SK-N-SH treated with all-trans-retinoic acid at 6 μM for 48 hours (cell line): Measurements from ENCODE around the gene FBXO3.

Experiments
- ATAC-seq: fragments of 200-7000 bp; cut with Tn5 transposase; 3 replicates; pipeline ENCODE4 v1.9.1; 2020; ENCODE audit warnings: mild to moderate bottlenecking, moderate library complexity
- ARNTL ChIP-seq: fragments of 450-650 bp; formaldehyde crosslinking; IDR thresholded peaks from 2 replicates; pipeline ENCODE4 v1.5.0; 2020; ENCODE audit warnings: low read depth, mild to moderate bottlenecking, moderate library complexity, borderline replicate concordance
- BACH2 ChIP-seq: fragments of 250-450 bp; sonication (Bioruptor Pico); IDR thresholded peaks from 2 replicates; pipeline ENCODE4 v1.9.0; 2021; ENCODE audit warnings: mild to moderate bottlenecking, borderline replicate concordance
- CSDC2 ChIP-seq: fragments of 250-450 bp; sonication (Bioruptor Pico); IDR thresholded peaks from 2 replicates; pipeline ENCODE4 v1.5.0; 2020; ENCODE audit warnings: mild to moderate bottlenecking, moderate library complexity
- ISL1 ChIP-seq: fragments of 250-450 bp; sonication (Bioruptor Pico); IDR thresholded peaks from 2 replicates; pipeline ENCODE4 v2.1.2; 2022; ENCODE audit warnings: mild to moderate bottlenecking, moderate library complexity
- OSR1 ChIP-seq: fragments of 250-450 bp; sonication (Bioruptor Pico); IDR thresholded peaks from 2 replicates; pipeline ENCODE4 v1.8.0; 2022; ENCODE audit warnings: moderate library complexity, mild to moderate bottlenecking, inconsistent platforms
- PPARA ChIP-seq: fragments of 250-450 bp; sonication (Bioruptor Pico); IDR thresholded peaks from 2 replicates; pipeline ENCODE4 v1.5.0; 2020; ENCODE audit warnings: mild to moderate bottlenecking, borderline replicate concordance
- RARB ChIP-seq: fragments of 250-450 bp; sonication (Bioruptor Pico); IDR thresholded peaks from 2 replicates; pipeline ENCODE4 v1.8.0; 2021; ENCODE audit warnings: mild to moderate bottlenecking, moderate library complexity
- TCF4 ChIP-seq: fragments of 250-450 bp; sonication (Bioruptor Pico); IDR thresholded peaks from 2 replicates; pipeline ENCODE4 v1.8.0; 2021; ENCODE audit warnings: mild to moderate bottlenecking, moderate library complexity, borderline replicate concordance
- ZC3H10 ChIP-seq: fragments of 250-450 bp; sonication (Bioruptor Pico); IDR thresholded peaks from 2 replicates; pipeline ENCODE4 v1.5.1; 2021; ENCODE audit warnings: mild to moderate bottlenecking, moderate library complexity
- ZFP3 ChIP-seq: fragments of 250-450 bp; sonication (Bioruptor Pico); IDR thresholded peaks from 2 replicates; pipeline ENCODE4 v1.5.0; 2020; ENCODE audit warnings: mild to moderate bottlenecking, moderate library complexity
- ZNF565 ChIP-seq: fragments of 450-650 bp; formaldehyde crosslinking; conservative IDR thresholded peaks from 2 replicates; pipeline ENCODE4 v1.5.0; 2020; ENCODE audit warnings: low read depth, mild to moderate bottlenecking, moderate library complexity
- ZNF70 ChIP-seq: fragments of 450-650 bp; formaldehyde crosslinking; IDR thresholded peaks from 2 replicates; pipeline ENCODE4 v1.5.0; 2020; ENCODE audit warnings: mild to moderate bottlenecking, moderate library complexity
- ZNF8 ChIP-seq: fragments of 450-650 bp; formaldehyde crosslinking; IDR thresholded peaks from 2 replicates; pipeline ENCODE4 v1.5.0; 2020; ENCODE audit warnings: mild to moderate bottlenecking, moderate library complexity
- TF ChIP-seq, protein P1 (sequence below): fragments of 250-450 bp; sonication (Bioruptor Pico); IDR thresholded peaks from 2 replicates; pipeline ENCODE4 v1.5.1; 2021; ENCODE audit warnings: mild to moderate bottlenecking, moderate library complexity
- TF ChIP-seq, protein P2 (sequence below): fragments of 250-450 bp; sonication (Bioruptor Pico); IDR thresholded peaks from 2 replicates; pipeline ENCODE4 v1.8.0; 2020; ENCODE audit warnings: mild to moderate bottlenecking, moderate library complexity, borderline replicate concordance
- TF ChIP-seq, protein P3 (sequence below): fragments of 250-450 bp; sonication (Bioruptor Pico); IDR thresholded peaks from 2 replicates; pipeline ENCODE4 v1.5.0; 2020; ENCODE audit warnings: mild to moderate bottlenecking, moderate library complexity
- TF ChIP-seq, protein P4 (sequence below): fragments of 250-450 bp; sonication (Bioruptor Pico); IDR thresholded peaks from 2 replicates; pipeline ENCODE4 v1.5.1; 2020; ENCODE audit warnings: low read depth, mild to moderate bottlenecking, moderate library complexity

The FBXO3 gene

DNA sequence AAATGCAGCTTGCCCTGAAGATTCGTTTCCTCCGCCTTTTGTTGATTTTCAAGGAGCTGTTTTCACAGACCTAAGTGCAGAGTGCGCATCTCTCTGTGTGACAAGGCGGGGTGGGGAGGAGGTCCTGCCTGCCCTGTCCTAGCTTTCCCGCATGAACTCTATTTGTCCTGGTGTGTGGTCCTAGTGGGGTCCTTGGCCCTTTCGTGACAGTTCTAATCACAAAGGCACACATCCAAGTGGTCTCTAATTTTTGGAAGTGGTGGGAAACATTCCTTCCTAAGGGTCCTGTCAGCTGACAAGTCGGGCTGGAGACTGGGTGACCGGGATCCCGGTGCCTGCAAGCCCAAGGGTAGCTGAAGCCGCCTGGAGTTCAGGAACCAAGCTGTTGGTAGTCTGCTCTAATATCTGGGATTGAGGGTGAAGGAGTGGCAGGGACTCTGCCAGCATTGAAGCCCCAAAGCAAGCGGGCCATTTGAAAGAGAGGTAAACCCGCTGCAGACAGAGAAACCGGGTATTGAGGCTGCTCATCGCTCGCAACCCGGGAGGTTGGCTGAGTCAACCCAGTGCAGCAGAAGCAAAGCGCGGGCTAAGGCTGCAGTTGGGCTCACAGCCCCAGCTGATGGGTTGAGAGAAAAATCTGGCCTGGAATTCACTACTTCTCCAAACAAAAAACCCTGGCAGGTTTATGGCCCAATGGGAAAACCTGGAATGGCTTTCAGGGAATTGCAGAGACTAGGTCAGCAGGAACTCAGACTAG is 28.1 kb upstream of the FBXO3 start:
- peak; percentile 99 for ATAC-seq

DNA sequence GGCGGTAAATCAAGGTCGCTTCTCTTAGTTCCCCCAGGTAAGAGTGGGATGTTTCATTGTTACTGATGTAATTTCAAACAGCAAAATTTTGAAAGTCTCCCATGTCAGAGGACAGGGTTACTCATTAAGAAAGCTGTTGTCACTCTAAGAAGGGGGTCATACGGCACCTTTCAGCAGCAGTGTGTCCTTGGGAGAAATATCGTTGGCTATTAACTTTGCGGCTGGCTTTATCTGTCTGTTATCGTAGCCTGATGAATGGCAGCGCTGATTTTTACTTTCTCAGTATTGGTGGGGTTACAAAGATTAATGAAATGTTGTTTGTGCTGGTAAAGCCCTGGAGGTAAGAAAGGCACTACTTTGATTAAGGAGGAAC is 27.5 kb upstream of the FBXO3 start:
- peak; percentile 4; the same call in 1 of the 3 replicates for ATAC-seq
- no peak for TF ChIP-seq OSR1

More for the DNA sequence above, 28.1 kb upstream of the FBXO3 start:
- no peak for TF ChIP-seq RARB (CRISPR knock-in tag)
- TF ChIP-seq ZNF8 (CRISPR knock-in tag): no peak
- no peak for TF ChIP-seq ZNF565 (CRISPR knock-in tag)
- TF ChIP-seq, protein P1, sequence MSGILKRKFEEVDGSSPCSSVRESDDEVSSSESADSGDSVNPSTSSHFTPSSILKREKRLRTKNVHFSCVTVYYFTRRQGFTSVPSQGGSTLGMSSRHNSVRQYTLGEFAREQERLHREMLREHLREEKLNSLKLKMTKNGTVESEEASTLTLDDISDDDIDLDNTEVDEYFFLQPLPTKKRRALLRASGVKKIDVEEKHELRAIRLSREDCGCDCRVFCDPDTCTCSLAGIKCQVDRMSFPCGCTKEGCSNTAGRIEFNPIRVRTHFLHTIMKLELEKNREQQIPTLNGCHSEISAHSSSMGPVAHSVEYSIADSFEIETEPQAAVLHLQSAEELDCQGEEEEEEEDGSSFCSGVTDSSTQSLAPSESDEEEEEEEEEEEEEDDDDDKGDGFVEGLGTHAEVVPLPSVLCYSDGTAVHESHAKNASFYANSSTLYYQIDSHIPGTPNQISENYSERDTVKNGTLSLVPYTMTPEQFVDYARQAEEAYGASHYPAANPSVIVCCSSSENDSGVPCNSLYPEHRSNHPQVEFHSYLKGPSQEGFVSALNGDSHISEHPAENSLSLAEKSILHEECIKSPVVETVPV (CRISPR knock-in tag): no peak
- no peak for TF ChIP-seq ZFP3 (CRISPR knock-in tag)
- TF ChIP-seq CSDC2 (CRISPR knock-in tag): no peak
- no peak for TF ChIP-seq BACH2
- TF ChIP-seq, protein P2, sequence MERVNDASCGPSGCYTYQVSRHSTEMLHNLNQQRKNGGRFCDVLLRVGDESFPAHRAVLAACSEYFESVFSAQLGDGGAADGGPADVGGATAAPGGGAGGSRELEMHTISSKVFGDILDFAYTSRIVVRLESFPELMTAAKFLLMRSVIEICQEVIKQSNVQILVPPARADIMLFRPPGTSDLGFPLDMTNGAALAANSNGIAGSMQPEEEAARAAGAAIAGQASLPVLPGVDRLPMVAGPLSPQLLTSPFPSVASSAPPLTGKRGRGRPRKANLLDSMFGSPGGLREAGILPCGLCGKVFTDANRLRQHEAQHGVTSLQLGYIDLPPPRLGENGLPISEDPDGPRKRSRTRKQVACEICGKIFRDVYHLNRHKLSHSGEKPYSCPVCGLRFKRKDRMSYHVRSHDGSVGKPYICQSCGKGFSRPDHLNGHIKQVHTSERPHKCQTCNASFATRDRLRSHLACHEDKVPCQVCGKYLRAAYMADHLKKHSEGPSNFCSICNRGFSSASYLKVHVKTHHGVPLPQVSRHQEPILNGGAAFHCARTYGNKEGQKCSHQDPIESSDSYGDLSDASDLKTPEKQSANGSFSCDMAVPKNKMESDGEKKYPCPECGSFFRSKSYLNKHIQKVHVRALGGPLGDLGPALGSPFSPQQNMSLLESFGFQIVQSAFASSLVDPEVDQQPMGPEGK (CRISPR knock-in tag): no peak
- TF ChIP-seq, protein P3, sequence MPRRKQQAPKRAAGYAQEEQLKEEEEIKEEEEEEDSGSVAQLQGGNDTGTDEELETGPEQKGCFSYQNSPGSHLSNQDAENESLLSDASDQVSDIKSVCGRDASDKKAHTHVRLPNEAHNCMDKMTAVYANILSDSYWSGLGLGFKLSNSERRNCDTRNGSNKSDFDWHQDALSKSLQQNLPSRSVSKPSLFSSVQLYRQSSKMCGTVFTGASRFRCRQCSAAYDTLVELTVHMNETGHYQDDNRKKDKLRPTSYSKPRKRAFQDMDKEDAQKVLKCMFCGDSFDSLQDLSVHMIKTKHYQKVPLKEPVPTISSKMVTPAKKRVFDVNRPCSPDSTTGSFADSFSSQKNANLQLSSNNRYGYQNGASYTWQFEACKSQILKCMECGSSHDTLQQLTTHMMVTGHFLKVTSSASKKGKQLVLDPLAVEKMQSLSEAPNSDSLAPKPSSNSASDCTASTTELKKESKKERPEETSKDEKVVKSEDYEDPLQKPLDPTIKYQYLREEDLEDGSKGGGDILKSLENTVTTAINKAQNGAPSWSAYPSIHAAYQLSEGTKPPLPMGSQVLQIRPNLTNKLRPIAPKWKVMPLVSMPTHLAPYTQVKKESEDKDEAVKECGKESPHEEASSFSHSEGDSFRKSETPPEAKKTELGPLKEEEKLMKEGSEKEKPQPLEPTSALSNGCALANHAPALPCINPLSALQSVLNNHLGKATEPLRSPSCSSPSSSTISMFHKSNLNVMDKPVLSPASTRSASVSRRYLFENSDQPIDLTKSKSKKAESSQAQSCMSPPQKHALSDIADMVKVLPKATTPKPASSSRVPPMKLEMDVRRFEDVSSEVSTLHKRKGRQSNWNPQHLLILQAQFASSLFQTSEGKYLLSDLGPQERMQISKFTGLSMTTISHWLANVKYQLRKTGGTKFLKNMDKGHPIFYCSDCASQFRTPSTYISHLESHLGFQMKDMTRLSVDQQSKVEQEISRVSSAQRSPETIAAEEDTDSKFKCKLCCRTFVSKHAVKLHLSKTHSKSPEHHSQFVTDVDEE: 0 out of 2 replicates have a peak, but pooled peaks have one; percentile 40
- no peak for TF ChIP-seq OSR1
- TF ChIP-seq TCF4 (CRISPR knock-in tag): peak; percentile 21; the same call in 1 of the 2 replicates

DNA sequence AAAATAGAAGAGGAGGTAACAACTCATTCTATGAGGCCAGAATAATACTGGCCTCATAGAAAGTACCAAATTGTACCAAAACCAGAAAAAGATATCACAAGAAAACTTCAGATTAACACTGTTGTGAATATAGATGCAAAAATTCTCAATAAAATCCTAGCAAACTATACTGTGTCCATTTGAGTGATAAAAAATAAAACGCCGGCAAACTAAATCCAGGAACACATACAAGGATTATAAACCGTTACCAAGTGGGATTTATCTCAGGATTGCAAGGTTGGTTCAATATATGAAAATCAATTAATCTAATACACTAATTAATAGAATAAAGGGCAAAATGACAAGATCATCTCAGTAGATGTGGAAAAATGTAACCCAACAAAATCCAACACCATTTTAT is 23.6 kb upstream of the FBXO3 start:
- TF ChIP-seq ZNF70 (CRISPR knock-in tag): no peak
- TF ChIP-seq BACH2: no peak
- no peak for TF ChIP-seq ZNF8 (CRISPR knock-in tag)
- TF ChIP-seq ZC3H10 (CRISPR knock-in tag): no peak
- no peak for TF ChIP-seq PPARA (CRISPR knock-in tag)
- TF ChIP-seq ARNTL (CRISPR knock-in tag): no peak
- no peak for TF ChIP-seq CSDC2 (CRISPR knock-in tag)
- TF ChIP-seq, protein P3: no peak
- TF ChIP-seq, protein P4, sequence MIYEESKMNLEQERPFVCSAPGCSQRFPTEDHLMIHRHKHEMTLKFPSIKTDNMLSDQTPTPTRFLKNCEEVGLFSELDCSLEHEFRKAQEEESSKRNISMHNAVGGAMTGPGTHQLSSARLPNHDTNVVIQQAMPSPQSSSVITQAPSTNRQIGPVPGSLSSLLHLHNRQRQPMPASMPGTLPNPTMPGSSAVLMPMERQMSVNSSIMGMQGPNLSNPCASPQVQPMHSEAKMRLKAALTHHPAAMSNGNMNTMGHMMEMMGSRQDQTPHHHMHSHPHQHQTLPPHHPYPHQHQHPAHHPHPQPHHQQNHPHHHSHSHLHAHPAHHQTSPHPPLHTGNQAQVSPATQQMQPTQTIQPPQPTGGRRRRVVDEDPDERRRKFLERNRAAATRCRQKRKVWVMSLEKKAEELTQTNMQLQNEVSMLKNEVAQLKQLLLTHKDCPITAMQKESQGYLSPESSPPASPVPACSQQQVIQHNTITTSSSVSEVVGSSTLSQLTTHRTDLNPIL (CRISPR knock-in tag): no peak
- no peak for TF ChIP-seq ISL1
- TF ChIP-seq, protein P2 (CRISPR knock-in tag): no peak
- ATAC-seq: no peak
